Stimulated activated CD4-positive, alpha-beta T cell treated with anti-CD3 and anti-CD28 coated beads, Interleukin-2, amount 100 ng/mL, for 4 hours (primary cell): ENCODE results near the gene OFD1.

Experiments
- DNase-seq: peaks from one replicate; pipeline ENCODE4 v3.0.0-alpha.2; 2020; ENCODE audit warnings: low read depth

Gene OFD1

GRCh38 chrX:13752141-13752540 is 17.6 kb downstream of the OFD1 start:
- no peak for DNase-seq

- no peak for DNase-seq
These were observed 18.1 kb downstream of the OFD1 start for GRCh38 chrX:13752646-13753045.

- DNase-seq: no peak
These were observed 20.2 kb downstream of the OFD1 start for GRCh38 chrX:13754765-13755164.

- no peak for DNase-seq
These were observed 20.7 kb downstream of the OFD1 start for GRCh38 chrX:13755254-13755653.

DNA sequence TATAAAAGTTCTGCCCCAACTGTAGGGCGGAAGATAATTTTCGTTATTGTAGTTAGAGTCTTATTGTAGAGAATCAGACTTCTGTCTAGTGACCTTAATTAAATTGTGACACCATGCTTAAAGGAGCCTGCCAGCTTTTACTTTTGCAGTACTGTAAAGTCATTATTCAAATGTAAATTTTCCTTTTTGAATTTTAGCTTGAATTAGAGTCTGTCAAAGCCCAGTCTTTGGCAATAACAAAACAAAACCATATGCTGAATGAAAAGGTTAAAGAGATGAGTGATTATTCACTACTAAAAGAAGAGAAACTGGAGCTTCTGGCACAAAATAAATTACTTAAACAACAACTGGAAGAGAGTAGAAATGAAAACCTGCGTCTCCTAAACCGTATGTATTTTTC is 21.8 kb downstream of the OFD1 start:
- no peak for DNase-seq

DNA sequence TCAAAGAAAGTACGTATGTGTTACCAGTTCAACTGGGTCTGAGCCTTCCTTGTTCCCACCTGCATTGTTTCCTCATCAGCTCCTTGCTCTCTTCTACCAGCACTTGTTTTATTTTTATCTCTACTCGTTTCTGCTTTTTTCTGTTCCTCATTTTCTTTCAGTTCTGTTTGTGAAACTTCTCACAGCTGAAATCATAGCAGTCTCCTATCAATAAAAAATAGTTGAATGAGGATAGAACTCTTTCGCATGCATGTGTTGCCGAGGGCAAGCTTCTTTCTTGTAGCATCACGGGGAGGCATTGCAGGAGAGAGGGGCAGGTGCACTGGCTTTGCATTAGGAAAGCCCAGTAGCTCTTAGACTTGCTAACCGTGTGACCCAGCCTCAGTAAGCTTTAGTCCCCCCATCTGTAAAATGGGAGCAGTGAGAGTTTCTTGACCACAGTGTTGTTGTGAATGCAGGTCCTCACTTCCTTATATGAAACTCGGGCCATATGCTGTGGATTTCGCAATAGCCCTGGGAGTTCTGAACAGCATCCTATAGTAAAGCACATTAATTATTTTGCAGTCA is 24.7 kb downstream of the OFD1 start:
- DNase-seq: no peak

DNA sequence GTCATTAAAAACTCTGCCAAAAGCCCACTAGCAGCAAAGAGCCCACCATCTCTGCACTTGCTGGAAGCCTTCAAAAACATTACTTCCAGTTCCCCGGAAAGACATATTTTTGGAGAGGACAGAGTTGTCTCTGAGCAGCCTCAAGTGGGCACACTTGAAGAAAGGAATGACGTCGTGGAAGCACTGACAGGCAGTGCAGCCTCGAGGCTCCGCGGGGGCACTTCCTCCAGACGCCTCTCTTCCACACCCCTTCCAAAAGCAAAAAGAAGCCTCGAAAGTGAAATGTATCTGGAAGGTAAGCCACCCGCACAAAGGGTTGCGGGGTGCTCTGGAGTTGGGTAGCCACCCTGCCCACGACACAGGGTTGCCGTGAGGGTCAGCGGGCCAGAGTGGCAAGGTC is 25.9 kb downstream of the OFD1 start:
- no peak for DNase-seq

GRCh38 chrX:13761606-13762414 is 27.3 kb downstream of the OFD1 start:
- DNase-seq: no peak

- DNase-seq: no peak
These were observed 28.9 kb downstream of the OFD1 start for GRCh38 chrX:13763489-13763888.

GRCh38 chrX:13764281-13764680 is 29.7 kb downstream of the OFD1 start:
- no peak for DNase-seq

DNA sequence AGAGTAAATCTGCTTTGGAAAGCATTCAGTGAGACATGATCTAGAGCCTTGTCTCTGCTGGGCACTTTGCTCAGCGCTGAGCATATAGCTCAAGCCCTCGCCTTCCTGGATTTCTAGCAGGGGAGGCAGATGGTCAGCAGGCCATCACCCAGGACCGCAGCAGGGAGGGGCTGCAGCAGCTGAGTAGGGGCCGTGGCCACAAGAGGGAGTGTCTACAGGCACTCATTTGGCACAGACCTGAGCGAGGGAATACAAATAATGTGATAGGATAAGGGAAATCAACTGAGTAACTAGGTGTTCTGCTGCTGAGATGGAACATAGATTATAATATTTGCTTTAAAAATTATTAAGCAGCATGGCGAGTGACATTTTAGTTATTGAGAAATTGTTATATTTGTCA is 30.2 kb downstream of the OFD1 start:
- DNase-seq: no peak

GRCh38 chrX:13768939-13769338 is 34.4 kb downstream of the OFD1 start:
- no peak for DNase-seq

GRCh38 chrX:13770013-13770535 is 35.5 kb downstream of the OFD1 start:
- DNase-seq: no peak

DNA sequence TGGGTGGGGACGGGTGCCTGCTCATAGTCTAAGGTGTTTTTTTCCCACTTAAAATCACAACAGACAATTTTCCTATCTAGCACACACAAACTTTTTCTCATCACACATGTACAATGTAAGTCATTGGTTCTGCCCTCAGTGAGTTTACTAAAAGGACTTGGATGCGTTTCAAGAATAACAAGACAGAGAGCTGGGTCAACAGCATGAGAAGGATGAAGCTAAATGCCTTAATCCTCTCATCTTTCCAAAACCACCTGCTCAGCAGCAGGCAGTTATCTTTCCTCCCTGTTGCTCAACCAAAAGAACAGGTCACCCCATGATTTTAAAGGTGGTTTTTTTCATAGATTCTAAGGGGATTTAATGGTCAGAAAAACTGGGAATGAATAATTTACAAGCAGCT is 40.1 kb downstream of the OFD1 start:
- no peak for DNase-seq

DNA sequence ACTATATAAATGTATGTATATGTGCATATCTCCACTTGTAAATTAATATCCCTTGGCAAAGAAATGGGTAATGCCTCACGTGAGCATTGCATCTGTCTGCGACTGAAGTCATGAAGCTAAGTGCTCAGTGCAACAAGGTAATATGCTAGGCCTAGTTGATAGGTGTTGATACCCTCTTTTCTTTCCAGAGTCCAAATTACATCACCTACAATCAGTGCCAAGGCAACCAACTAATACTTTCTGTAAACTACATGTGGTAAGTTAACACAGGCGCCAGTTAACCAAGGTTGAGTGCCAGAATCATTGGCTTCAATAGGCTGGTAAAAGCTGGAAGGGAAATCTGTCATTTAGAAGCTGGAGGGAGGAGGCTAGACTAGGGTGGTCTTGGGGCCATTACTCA is 41.3 kb downstream of the OFD1 start:
- no peak for DNase-seq

DNA sequence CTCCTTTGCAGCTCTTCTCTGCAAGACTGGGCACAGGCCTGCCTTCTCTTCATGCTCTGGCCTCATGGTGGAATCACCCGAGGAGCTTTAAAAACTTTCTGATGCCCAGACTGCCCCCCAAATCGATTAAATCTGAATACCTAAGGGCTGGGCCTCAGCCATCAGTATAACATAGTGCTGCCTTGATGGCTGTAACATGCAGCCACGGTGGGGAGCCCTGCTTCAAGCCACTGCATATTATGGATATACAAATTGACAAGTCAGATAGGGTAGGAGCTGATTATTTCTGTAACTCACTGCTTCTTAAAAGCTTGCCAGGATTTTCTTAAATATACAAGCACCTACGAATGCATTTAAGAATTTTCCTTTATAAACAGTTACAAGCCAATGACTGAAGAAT is 41.8 kb downstream of the OFD1 start:
- no peak for DNase-seq

DNA sequence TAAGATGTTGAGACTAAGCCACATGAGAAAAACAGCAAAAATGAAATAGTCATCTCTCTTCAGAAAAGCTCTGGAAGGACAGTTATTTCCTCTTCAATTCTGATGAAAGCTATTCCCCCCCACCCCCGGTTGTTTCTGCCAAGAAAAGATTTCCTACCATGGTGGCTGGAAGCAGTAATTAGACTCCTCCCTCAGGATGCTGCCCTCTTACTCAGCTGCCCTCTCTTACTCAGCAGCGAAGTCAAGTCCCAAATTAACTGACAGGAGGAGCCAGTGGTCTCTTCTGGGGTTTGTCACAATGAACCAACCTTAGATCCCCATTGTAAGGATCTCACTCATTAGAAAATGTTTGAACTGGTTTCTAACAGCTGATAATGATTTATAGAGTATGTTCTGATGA is 44.4 kb downstream of the OFD1 start:
- no peak for DNase-seq

- no peak for DNase-seq
These were observed 46.4 kb downstream of the OFD1 start for GRCh38 chrX:13780868-13781427.

DNA sequence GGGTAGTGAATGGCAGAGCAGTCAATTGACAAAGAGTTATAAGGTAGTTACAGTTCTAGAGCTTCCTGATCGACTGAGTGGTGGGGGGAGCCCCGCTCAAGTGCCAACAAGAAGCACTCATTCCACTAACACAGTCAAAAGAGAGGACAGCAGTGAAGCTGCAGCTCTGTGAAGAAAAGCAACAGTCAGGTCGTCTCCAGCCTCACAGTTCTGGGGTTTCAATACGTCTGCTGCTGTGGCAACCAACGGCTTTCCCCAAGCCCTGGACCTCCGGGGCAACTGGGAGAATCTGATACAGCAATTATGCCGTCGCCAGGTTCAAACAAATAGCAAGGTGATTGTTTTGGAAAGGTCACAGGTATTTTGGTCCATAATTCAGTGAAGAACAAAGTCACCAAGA is 51.5 kb downstream of the OFD1 start:
- no peak for DNase-seq

- no peak for DNase-seq
These were observed 55.9 kb downstream of the OFD1 start for GRCh38 chrX:13790206-13791131.

DNA sequence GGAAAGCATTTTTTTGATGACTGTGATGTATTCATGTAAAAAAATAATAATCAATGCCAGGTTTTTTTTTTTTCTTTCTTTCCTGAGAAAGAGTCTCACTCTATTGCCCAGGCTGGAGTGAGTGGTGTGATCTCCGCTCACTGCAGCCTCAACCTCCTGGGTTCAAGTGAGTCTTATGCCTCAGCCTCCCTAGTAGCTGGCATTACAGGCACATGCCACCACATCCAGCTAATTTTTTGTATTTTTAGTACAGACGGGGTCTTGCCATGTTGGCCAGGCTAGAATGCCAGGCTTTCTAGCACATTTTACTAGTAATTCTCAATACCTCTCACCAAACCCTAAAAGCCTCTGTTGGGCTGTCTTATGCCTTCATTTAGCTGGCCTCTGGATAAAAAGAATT is 56.6 kb downstream of the OFD1 start:
- DNase-seq: no peak

GRCh38 chrX:13791559-13791958 is 57.0 kb downstream of the OFD1 start:
- no peak for DNase-seq
